ENCODE measurements around the gene DDX47.
"Not testable (repeated sequence)": the region's sequence is repeated elsewhere in the genome, so short reads cannot be mapped to it uniquely, and the experiment has no call there.

Gene DDX47

DNA sequence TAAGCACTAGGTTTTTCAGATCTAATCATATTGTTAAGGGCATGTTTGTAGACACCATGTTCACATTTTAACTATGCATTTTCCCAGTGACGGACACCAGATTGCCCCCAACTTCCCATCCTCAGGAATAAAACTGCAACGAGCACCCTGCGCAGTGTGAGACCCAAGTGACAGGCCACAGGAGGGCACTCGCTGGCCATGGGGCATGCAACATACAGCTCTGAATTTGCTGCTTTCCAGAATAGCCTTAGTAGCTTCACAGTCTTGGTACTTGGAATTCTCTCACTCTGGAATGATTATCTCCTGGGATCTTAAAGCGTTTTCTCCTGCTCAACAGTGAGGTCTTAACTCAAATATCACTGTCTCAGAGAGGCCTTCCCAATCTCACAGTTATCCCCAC lies 972 bp upstream of the DDX47 start:
- DNase-seq (ENCODE audit: low read depth) = no peak
- TF ChIP-seq, protein P1, sequence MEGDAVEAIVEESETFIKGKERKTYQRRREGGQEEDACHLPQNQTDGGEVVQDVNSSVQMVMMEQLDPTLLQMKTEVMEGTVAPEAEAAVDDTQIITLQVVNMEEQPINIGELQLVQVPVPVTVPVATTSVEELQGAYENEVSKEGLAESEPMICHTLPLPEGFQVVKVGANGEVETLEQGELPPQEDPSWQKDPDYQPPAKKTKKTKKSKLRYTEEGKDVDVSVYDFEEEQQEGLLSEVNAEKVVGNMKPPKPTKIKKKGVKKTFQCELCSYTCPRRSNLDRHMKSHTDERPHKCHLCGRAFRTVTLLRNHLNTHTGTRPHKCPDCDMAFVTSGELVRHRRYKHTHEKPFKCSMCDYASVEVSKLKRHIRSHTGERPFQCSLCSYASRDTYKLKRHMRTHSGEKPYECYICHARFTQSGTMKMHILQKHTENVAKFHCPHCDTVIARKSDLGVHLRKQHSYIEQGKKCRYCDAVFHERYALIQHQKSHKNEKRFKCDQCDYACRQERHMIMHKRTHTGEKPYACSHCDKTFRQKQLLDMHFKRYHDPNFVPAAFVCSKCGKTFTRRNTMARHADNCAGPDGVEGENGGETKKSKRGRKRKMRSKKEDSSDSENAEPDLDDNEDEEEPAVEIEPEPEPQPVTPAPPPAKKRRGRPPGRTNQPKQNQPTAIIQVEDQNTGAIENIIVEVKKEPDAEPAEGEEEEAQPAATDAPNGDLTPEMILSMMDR (IDR thresholded peaks at IDR 0.05; ENCODE audit: control insufficient read depth, extremely low read depth, insufficient read depth) = no peak

GRCh38 chr12:12812618-12813119 lies 477 bp upstream of the DDX47 start:
- H3K4me3 ChIP-seq (ENCODE audit: low read depth, low read length) = no peak overlapping the region
- no peak for DNase-seq (ENCODE audit: low read depth)
- TF ChIP-seq, protein P1 (IDR thresholded peaks at IDR 0.05; ENCODE audit: control insufficient read depth, extremely low read depth, insufficient read depth) = no peak

More for the DNA sequence above, 972 bp upstream of the DDX47 start:
- H3K4me3 ChIP-seq (ENCODE audit: low read depth, low read length) = no peak overlapping the region

- no peak overlapping the region for H3K4me3 ChIP-seq (ENCODE audit: low read depth, low read length)
- no peak for DNase-seq (ENCODE audit: low read depth)
- TF ChIP-seq, protein P1 (IDR thresholded peaks at IDR 0.05; ENCODE audit: control insufficient read depth, extremely low read depth, insufficient read depth) = no peak
Observed at GRCh38 chr12:12817616-12818015, 4.5 kb downstream of the DDX47 start.

DNA sequence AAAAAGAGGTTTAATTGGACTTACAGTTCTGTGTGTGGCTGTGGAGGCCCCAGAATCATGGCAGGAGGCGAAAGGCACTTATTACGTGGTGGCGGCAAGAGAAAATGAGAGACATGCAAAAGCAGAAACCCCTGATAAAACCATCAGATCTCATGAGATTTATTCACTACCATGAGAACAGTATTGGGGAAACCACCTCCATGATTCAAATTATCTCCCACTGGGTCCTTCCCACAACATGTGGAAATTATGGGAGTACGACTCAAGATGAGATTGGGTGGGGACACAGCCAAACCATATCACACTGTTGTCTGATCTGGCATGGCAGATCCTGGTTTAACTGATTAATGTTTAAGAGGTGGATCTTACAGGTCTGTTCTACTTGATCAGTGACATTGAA lies 5.6 kb downstream of the DDX47 start:
- no peak overlapping the region for H3K4me3 ChIP-seq (ENCODE audit: low read depth, low read length)
- DNase-seq (ENCODE audit: low read depth) = no peak
- TF ChIP-seq, protein P1 (IDR thresholded peaks at IDR 0.05; ENCODE audit: control insufficient read depth, extremely low read depth, insufficient read depth) = no peak

- no peak for DNase-seq (ENCODE audit: low read depth)
- no peak overlapping the region for H3K4me3 ChIP-seq (ENCODE audit: low read depth, low read length)
- TF ChIP-seq, protein P1 (IDR thresholded peaks at IDR 0.05; ENCODE audit: control insufficient read depth, extremely low read depth, insufficient read depth) = no peak
Observed at GRCh38 chr12:12819221-12819620, 6.1 kb downstream of the DDX47 start.

- no peak overlapping the region for H3K4me3 ChIP-seq (ENCODE audit: low read depth, low read length)
- DNase-seq (ENCODE audit: low read depth) = peak; percentile 86
- TF ChIP-seq, protein P1 (IDR thresholded peaks at IDR 0.05; ENCODE audit: control insufficient read depth, extremely low read depth, insufficient read depth) = no peak
Observed at GRCh38 chr12:12819752-12820311, 6.7 kb downstream of the DDX47 start.

DNA sequence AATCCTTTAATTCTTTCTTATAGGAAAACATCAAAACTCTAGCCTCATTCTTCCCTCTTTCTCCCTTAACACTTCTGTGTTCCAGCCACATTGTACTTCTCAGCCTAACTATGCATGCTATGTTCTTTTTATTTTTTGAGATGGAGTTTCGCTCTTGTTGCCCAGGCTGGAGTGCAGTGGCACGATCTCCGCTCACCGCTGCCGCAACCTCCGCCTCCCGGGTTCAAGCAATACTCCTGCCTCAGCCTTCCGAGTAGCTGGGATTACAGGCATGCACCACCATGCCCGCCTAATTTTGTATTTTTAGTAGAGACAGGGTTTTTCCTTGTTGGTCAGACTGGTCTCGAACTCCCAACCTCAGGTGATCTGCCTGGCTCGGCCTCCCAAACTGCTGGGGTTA lies 7.2 kb downstream of the DDX47 start:
- DNase-seq (ENCODE audit: low read depth) = not testable (repeated sequence)

More for the DNA sequence above, 7.2 kb downstream of the DDX47 start:
- not testable (repeated sequence) for H3K4me3 ChIP-seq (ENCODE audit: low read depth, low read length)
